Sigmoid colon (tissue), 7 donors: ENCODE results near the gene MLLT10. TPM values are rescaled to one million over a fixed set of nuclear protein-coding genes. Genes with fewer than 3 reads are reported as not detected.

Source experiments
- DNase-seq: peaks from one replicate; pipeline ENCODE4 v3.0.0-alpha.2; 2019
- H3K27ac ChIP-seq, 4 donors: fragments of 200-600 bp; sonication (generic); one replicate each; pipeline ENCODE4 v1.5.1; 2016 to 2019; ENCODE audit warnings: mild to moderate bottlenecking in 1 of 4
- H3K27me3 ChIP-seq, 3 donors: fragments of 200-600 bp; sonication (generic); one replicate each; pipeline ENCODE4 v1.5.1; 2019; ENCODE audit warnings: mild to moderate bottlenecking in 1 of 3
- H3K36me3 ChIP-seq, 4 donors: fragments of 200-600 bp; sonication (generic); one replicate each; pipeline ENCODE4 v1.5.1; 2016 to 2019
- H3K4me1 ChIP-seq, 4 donors: fragments of 200-600 bp; sonication (generic); one replicate each; pipeline ENCODE4 v1.5.1; 2017 to 2019
- H3K4me3 ChIP-seq, 4 donors: fragments of 200-600 bp; sonication (generic); one replicate each; pipeline ENCODE4 v1.5.1; 2017 to 2019; ENCODE audit warnings: mild to moderate bottlenecking in 2 of 4, moderate library complexity in 1 of 4
- H3K9me3 ChIP-seq, 4 donors: fragments of 200-600 bp in 3 of 4; sonication (generic) in 3 of 4; one replicate each; pipeline versions ENCODE4 v1.5.1 to v1.6.1; 2013 to 2019
- EP300 ChIP-seq, 4 donors: sonication (generic); formaldehyde crosslinking; IDR thresholded peaks; one replicate each; pipeline ENCODE4 v1.6.1; 2017; ENCODE audit warnings: antibody characterized with exemption in 4 of 4
- POLR2A ChIP-seq, 2 donors: fragments of 450-650 bp; IDR thresholded peaks; one replicate each; pipeline ENCODE4 v1.6.1; 2016; ENCODE audit warnings: antibody characterized with exemption in 2 of 2, mild to moderate bottlenecking in 2 of 2, moderate library complexity in 2 of 2
- POLR2AphosphoS5 ChIP-seq, 4 donors: sonication (generic); formaldehyde crosslinking; IDR thresholded peaks; one replicate each; pipeline ENCODE4 v1.6.1; 2017; ENCODE audit warnings: antibody characterized with exemption in 4 of 4
- WGBS, 2 donors: extraction: QIAGEN DNeasy Blood & Tissue Kit; methylation state at CpG; one replicate each; pipeline ENCODE4 v1.1.7; 2013; 5-methylcytosine and 5-hydroxymethylcytosine counted together
- intact Hi-C: fragments of 100-400 bp; cut with DNase I; formaldehyde crosslinking; loops from one replicate; pipeline ENCODE4 v1.15.1; 2023
- polyA plus RNA-seq, 3 donors: library from polyadenylated mRNA; stranded (reverse); fragments of 200-250 nt; gene quantifications; one replicate each; pipeline ENCODE4 v1.2.3, GENCODE V29; 2013
- total RNA-seq, 4 donors: library from RNA; depleted of rRNA; stranded (reverse); fragments of >200 nt; gene quantifications; one replicate each; pipeline ENCODE4 v1.1.0, GENCODE V29; 2016
- TF ChIP-seq, protein P1 (sequence below), 4 experiments: fragments of 450-650 bp in 3 of 4; fragments of 200-600 bp in 1 of 4; IDR thresholded peaks; one replicate each; pipeline ENCODE4 v1.5.1; 2016 to 2019; ENCODE audit warnings: antibody characterized with exemption in 4 of 4, mild to moderate bottlenecking in 3 of 4, moderate library complexity in 2 of 4
- donor health status: healthy with polysubstance abuse.
- donor health status: Bipolar disorder and iron deficiency.
- donor health status: healthy.

Gene MLLT10
- total and polyA plus RNA-seq, 7 donors: 8.6 to 53.7 (median 36.0) TPM

DNA sequence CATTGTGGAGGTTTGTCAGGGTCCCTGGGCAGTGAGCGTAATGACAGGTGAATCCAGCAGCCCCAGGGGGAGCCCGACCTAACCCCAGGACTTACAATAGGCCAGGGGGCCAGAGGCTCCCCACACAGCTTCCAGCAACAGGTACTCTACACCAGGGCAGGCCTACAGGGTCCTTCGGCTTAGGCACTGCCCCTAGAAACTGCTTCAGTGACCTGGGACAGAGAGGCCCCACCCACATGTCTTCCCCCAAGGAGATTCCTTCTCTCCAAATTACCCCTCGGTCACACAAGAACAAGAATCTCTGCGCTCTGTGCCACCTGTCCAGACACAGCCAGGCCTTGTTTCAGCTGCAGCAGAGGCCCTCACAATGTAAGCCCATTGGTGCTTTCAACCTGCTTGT is 32.9 kb upstream of the MLLT10 start:
- intact Hi-C loops: no loop called here
- H3K27me3 ChIP-seq: no peaks in the 10 kb centered on the region
- TF ChIP-seq EP300 (IDR thresholded peaks at IDR 0.05) (no peak), POLR2A (IDR thresholded peaks at IDR 0.05) (no peak), POLR2AphosphoS5 (IDR thresholded peaks at IDR 0.05) (no peak)
- TF ChIP-seq, protein P1, sequence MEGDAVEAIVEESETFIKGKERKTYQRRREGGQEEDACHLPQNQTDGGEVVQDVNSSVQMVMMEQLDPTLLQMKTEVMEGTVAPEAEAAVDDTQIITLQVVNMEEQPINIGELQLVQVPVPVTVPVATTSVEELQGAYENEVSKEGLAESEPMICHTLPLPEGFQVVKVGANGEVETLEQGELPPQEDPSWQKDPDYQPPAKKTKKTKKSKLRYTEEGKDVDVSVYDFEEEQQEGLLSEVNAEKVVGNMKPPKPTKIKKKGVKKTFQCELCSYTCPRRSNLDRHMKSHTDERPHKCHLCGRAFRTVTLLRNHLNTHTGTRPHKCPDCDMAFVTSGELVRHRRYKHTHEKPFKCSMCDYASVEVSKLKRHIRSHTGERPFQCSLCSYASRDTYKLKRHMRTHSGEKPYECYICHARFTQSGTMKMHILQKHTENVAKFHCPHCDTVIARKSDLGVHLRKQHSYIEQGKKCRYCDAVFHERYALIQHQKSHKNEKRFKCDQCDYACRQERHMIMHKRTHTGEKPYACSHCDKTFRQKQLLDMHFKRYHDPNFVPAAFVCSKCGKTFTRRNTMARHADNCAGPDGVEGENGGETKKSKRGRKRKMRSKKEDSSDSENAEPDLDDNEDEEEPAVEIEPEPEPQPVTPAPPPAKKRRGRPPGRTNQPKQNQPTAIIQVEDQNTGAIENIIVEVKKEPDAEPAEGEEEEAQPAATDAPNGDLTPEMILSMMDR (IDR thresholded peaks at IDR 0.05): no peak

DNA sequence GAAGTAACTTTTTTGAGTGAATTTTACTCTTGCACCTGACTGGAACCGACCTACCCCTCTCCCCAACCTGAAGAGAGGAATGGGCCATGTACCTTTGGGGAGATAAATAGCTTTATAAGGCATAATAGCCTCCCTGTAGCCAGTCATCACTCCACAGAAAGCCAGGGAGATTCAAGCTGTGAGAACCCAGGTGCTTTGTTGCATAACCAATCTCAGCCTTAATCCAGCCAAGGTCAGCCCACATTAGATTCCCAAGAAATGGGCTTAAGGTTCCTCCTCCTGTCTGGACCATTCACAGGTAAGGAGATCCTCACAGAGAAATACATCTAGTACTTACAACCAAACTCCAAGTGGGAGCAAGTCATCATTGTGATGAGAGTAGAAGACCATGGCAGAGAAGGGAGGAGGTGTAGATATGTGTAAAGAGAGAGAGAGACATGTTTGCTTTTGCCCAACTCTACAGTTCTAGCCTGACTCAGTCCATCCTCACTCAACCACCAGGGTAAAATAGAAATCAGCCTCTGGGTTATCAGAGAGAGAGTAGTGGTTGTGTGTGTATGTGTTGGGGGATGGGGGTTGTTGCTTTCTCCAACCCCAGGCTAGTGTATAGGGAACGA is 32.2 kb upstream of the MLLT10 start:
- Histone ChIP-seq H3K36me3 (no peaks in the 10 kb centered on the region), H3K27ac (no peak overlapping the region), H3K27me3 (no peaks in the 10 kb centered on the region), H3K4me3 (no peak overlapping the region), H3K9me3 (no peaks in the 10 kb centered on the region), H3K4me1 (peaks cover 0 to 16% (median 4%) of the 10 kb centered on the region in 4 donors)
- 91 to 96% methylated on average over 2 of the region's 2 CpGs for WGBS, 2 donors
- DNase-seq: no peak
- TF ChIP-seq POLR2AphosphoS5 (IDR thresholded peaks at IDR 0.05) (no peak), POLR2A (IDR thresholded peaks at IDR 0.05) (no peak), EP300 (IDR thresholded peaks at IDR 0.05) (no peak)
- TF ChIP-seq, protein P1 (IDR thresholded peaks at IDR 0.05): no peak
- intact Hi-C loops: no loop called here

More for the DNA sequence above, 32.9 kb upstream of the MLLT10 start:
- Histone ChIP-seq H3K9me3 (no peaks in the 10 kb centered on the region), H3K4me1 (peaks cover 0 to 24% (median 5%) of the 10 kb centered on the region in 4 donors), H3K4me3 (no peak overlapping the region), H3K36me3 (no peaks in the 10 kb centered on the region), H3K27ac (no peak overlapping the region)
- DNase-seq: no peak
- WGBS, 2 donors: 95% methylated on average over 5 of the region's 5 CpGs

DNA sequence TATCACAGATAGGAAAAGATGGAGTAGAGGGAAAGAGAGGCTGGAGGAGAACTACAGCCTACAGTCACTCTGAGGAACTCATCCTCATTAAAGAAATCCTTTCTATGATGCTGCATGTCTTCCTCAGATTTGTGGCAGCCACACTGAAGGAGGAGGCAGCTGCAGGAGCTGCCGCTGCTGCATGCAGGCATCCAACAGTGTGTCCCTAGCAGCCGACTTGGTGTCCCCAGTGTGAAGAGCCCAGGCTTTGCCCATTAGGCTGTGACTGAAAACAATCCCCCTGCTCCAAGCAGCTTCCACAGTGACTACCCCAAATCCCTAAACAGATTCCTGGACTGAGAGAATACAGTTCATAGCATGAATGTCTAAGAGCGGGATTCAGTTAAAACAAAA is 31.7 kb upstream of the MLLT10 start:
- intact Hi-C loops: no loop called here
- Histone ChIP-seq H3K4me1 (peaks cover 0 to 11% (median 2%) of the 10 kb centered on the region in 4 donors), H3K27me3 (no peaks in the 10 kb centered on the region), H3K9me3 (no peaks in the 10 kb centered on the region), H3K36me3 (no peaks in the 10 kb centered on the region), H3K4me3 (no peak overlapping the region), H3K27ac (no peak overlapping the region)
- 91 to 92% methylated on average over 3 of the region's 3 CpGs for WGBS, 2 donors
- DNase-seq: no peak
- TF ChIP-seq POLR2AphosphoS5 (IDR thresholded peaks at IDR 0.05): no peak
- TF ChIP-seq, protein P1 (IDR thresholded peaks at IDR 0.05): no peak
- no peak for TF ChIP-seq POLR2A (IDR thresholded peaks at IDR 0.05)
- no peak for TF ChIP-seq EP300 (IDR thresholded peaks at IDR 0.05)

DNA sequence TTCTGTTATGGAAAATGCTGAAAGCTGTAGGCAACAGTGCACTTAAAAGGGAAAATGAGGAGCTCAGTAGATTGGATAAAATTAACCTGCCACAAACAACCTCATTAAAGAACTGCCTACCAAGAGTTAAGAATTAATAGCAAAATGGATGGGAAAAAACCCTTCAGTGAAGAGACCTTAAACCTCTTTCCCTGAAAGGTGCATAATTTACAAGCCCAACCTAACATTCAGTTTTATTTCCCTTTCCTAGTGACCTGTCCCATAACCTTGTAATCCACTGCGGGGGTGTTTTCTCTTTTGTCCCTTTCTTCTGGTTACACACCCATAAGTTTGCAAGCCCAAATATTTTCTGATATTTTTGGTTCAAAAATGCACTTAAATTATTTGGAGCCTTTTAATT is 30.5 kb upstream of the MLLT10 start:
- no peak for DNase-seq
- peaks cover 0 to 8% (median 0%) of the 10 kb centered on the region in 4 donors for H3K4me1 ChIP-seq
- intact Hi-C loops: no loop called here
- no peaks in the 10 kb centered on the region for H3K9me3 ChIP-seq
- no peaks in the 10 kb centered on the region for H3K27me3 ChIP-seq
- no peaks in the 10 kb centered on the region for H3K36me3 ChIP-seq
- TF ChIP-seq POLR2AphosphoS5 (IDR thresholded peaks at IDR 0.05) (no peak), EP300 (IDR thresholded peaks at IDR 0.05) (no peak), POLR2A (IDR thresholded peaks at IDR 0.05) (no peak)
- TF ChIP-seq, protein P1 (IDR thresholded peaks at IDR 0.05): no peak
- WGBS, 2 donors: 71 to 95% methylated on average over 1 of the region's 1 CpG
- H3K4me3 ChIP-seq: no peak overlapping the region
- no peak overlapping the region for H3K27ac ChIP-seq
